22Rv1 (cell line): ENCODE measurements around the gene THOC6.

Source experiments
- H3K27ac ChIP-seq: fragments of 450-650 bp; 2 replicates; pipeline ENCODE4 v1.5.1; 2017
- ZFX ChIP-seq: fragments of 450-650 bp; IDR thresholded peaks from 2 replicates; pipeline ENCODE4 v1.6.1; 2017; ENCODE audit warnings: antibody characterized with exemption, borderline replicate concordance
- TF ChIP-seq, protein P1 (sequence below): fragments of 450-650 bp; IDR thresholded peaks from 2 replicates; pipeline ENCODE4 v1.5.1; 2017; ENCODE audit warnings: mild to moderate bottlenecking

The THOC6 gene

DNA sequence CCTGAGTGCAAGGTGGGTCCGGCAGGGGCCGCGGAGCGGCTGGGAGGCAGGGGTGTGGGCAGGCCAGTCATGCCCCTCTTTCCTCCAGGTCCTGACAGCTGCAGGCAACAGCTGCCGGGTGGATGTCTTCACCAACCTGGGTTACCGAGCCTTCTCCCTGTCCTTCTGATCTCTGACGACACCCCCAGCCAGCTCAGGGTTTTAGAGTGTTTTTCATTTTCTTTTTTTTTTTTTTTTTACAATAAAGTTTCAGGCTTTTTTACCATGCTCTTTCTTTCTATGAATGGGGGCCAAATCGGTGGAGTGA, 3.6 kb downstream of the THOC6 start:
- H3K27ac ChIP-seq = peak overlapping the region; percentile 70
- TF ChIP-seq, protein P1, sequence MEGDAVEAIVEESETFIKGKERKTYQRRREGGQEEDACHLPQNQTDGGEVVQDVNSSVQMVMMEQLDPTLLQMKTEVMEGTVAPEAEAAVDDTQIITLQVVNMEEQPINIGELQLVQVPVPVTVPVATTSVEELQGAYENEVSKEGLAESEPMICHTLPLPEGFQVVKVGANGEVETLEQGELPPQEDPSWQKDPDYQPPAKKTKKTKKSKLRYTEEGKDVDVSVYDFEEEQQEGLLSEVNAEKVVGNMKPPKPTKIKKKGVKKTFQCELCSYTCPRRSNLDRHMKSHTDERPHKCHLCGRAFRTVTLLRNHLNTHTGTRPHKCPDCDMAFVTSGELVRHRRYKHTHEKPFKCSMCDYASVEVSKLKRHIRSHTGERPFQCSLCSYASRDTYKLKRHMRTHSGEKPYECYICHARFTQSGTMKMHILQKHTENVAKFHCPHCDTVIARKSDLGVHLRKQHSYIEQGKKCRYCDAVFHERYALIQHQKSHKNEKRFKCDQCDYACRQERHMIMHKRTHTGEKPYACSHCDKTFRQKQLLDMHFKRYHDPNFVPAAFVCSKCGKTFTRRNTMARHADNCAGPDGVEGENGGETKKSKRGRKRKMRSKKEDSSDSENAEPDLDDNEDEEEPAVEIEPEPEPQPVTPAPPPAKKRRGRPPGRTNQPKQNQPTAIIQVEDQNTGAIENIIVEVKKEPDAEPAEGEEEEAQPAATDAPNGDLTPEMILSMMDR = no peak
- TF ChIP-seq ZFX = no peak

DNA sequence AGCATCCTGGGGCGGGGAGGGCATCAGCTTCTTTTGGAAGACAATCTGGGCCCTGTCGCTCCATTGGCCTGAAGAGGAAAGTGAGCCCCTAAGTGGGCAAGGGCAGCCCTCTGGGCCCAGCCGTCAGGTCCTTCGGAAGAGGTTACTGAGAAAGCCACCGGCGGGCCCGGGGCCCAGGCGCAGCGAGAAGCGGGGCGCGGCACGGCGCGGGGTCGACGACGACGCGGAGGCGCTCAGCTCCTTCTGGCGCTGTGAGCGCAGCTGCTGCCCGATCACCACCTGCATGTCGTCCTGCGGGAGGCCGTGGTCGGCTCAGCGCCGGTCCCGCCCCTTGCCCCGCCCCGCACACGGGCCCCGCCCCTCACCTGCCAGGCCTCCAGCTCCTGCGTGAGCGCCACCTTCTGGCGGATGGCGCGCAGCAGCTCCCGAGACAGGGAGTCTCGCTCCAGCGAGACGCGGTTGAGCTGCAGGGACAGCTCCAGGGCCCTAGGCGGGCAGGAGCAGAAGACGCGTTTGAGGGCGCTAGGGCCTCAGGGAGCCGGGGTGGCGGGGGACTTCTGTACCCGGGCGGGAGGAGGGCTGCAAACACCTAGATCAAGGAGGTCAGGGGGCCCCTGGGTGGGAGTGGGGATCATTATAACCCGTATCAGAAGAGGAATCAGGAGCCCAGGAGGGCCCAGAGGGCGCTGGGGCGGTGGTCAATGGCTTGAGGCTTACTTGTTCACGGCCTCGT, 4.3 kb downstream of the THOC6 start:
- TF ChIP-seq, protein P1 = peak; percentile 96
- TF ChIP-seq ZFX = no peak
- H3K27ac ChIP-seq = peak overlapping the region; percentile 70

DNA sequence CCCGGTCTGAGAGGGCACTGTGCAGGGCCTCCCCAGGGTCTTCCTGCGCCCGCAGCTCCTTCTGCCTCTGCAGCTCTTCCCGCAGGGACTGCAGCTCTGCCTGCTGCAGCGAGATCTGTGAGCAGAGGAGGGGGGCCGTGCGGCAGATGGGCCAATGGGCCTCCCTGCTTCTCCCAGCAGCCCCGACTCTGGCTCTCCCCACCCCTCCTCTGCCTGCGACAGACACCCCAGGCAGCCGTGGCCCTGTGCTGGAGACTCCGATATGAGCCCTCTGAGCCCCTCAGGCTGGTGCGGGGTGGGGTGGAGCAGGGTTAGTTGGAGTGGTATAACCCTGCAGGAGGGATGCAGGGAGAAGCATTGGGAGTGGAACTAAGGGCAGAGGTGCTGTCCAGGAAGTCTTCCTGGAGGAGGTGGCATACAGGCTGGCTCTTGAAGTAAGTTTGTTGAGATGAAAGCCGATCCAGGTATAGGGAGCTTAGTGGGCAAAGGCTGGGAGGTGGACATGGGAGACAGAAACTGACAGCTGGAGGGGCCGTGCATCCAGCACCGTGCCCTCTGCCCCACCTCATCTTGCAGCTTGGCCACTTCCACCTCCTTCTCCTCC, 5.0 kb downstream of the THOC6 start:
- H3K27ac ChIP-seq = peak overlapping the region; percentile 70; the same call in 1 of the 2 replicates
- TF ChIP-seq, protein P1 = no peak
- TF ChIP-seq ZFX = no peak

DNA sequence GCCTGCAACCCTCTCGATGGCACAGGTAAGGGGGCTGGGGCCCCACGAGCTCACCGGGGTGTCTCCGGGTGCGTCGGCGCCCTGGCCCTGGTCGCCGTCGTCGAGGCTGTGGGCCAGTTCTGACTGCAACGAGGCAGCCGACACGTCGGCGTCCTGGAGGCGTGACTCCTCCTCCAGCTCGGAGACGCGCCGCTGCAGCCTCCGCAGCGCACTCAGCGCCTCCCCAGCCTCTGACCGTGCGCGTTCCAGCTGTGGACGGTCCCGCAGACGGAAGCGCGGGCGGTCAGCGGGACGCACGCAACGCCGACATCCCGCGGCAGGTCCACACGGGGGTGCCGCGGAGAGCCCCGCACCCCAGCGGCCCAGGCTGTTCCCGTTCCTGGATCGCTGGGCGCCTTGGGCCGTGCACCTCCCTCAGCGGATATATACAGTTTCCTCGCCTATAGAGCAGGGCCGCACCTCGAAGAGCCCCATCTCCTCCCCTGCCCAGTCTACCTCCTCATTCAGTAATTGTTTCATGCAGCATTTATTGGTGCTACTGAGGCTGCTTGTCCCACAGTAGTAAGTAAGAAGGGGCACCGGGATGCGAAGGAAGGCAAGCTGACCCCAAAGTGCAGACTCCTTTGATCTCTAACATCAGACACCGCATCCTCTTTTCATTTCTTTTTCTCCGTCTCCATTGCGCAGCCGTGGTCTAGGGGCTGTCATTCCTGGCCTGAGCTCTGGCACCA, 5.8 kb downstream of the THOC6 start:
- no peak for TF ChIP-seq ZFX
- TF ChIP-seq, protein P1 = no peak
- no peak overlapping the region for H3K27ac ChIP-seq

DNA sequence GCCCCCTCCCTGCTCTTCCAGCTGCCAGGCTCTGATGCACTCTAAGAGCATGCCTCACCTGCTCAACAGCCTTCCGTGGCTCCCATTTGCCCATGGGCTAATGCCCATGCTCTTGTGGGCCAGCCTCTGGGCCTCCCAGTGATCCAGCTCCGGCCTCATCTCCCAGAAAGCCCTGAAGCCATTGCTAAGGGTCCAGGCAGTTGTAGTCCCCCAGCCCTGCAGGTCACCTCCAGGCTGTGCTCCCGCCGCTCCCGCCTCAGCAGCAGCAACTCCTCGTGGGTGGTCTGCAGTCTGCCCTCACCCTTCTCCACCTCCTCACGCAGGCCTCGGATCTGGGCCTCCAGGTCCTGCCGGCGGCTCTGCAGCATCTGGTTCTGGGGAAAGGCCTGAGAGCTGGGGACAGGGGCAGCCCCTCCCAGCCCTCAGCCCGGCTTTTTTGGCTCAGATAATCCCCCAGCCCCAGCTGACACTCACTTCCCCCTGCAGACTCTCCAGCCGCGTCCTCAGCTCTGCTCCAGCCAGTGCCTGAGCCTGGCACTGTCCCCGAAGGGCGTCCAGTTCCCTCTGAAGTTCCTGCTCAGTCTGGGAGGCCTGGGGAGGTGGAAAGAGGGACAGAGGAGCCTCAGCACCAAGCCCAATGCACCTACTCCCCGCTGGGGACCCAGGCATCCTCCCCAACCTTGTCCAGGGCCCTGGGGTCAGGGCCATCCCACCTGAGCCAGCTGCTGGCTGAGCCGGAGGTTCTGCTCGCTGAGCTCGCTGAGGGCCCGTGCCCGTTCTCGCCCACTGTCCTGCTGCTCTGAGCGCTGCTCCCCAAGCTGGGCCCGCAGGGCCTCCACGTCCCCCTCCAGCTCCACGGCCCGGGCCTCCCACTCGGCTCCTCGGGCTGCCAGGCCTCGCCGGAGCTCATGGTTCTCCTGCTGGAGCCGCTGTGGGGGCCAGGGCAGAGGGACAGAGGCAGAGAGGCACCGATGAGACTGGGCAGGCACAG, 6.7 kb downstream of the THOC6 start:
- TF ChIP-seq ZFX = no peak
- TF ChIP-seq, protein P1 = no peak
- H3K27ac ChIP-seq = no peak overlapping the region

DNA sequence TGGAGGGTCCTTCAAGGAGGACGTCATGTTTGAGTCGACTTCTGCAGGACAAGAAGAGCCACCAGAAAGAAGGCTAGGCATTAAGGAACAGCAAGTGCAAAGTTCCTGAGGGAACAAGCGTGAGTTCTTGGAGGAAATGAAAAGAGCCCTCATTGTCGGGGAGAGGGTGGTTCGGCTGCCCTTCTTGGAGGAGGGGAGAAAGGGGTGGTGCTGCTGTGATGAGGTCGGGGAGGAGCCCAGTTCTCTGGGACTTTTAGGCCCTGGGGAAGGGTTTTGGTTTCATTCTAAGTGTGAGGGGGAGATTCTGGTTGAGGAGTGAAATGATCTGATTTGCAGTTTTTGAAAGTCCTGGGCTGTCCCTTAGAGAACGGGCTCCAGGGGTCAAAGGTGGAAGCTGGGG, 8.8 kb downstream of the THOC6 start:
- H3K27ac ChIP-seq = no peak overlapping the region
- TF ChIP-seq, protein P1 = no peak
- no peak for TF ChIP-seq ZFX
